Mammary epithelial cell (primary cell): ENCODE data around the gene TSPAN9.

ENCODE experiments used
- EZH2 ChIP-seq: IDR thresholded peaks from 2 replicates; pipeline ENCODE4 v1.6.1; 2012; ENCODE audit warnings: low read length, inconsistent platforms, borderline replicate concordance
- TF ChIP-seq, protein P1 (sequence below), 2 donors: IDR thresholded peaks in 1 of 2; conservative IDR thresholded peaks in 1 of 2; 2 replicates each; pipeline ENCODE4 v1.5.1; 2011 to 2012; ENCODE audit warnings: inconsistent platforms in 2 of 2, low read length in 2 of 2, mild to moderate bottlenecking in 2 of 2, control low read depth in 1 of 2, low read depth in 1 of 2; ENCODE audit not compliant: insufficient read depth in 1 of 2; ENCODE audit errors: extremely low read depth in 1 of 2

DNA sequence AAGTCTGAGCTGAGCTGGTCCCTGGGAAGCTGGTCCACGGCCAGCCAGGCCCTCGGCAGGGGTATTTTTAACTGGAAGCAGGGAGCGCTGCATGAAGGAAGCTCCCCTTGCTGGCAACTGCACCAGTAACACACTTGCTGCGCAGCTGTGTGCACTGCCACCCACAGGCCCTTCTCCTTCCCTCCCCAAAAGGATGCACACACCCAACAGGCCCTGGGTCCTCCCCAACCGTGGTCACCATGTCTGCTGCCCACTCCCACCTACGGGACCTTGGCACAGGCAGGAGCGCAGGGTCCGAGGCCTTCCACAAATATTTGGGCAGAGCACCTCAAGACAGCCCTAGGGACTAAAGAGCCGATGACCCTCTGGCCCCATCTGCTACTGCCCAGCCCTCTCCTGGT, 256.8 kb downstream of the TSPAN9 start:
- TF ChIP-seq, protein P1, sequence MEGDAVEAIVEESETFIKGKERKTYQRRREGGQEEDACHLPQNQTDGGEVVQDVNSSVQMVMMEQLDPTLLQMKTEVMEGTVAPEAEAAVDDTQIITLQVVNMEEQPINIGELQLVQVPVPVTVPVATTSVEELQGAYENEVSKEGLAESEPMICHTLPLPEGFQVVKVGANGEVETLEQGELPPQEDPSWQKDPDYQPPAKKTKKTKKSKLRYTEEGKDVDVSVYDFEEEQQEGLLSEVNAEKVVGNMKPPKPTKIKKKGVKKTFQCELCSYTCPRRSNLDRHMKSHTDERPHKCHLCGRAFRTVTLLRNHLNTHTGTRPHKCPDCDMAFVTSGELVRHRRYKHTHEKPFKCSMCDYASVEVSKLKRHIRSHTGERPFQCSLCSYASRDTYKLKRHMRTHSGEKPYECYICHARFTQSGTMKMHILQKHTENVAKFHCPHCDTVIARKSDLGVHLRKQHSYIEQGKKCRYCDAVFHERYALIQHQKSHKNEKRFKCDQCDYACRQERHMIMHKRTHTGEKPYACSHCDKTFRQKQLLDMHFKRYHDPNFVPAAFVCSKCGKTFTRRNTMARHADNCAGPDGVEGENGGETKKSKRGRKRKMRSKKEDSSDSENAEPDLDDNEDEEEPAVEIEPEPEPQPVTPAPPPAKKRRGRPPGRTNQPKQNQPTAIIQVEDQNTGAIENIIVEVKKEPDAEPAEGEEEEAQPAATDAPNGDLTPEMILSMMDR (conservative IDR thresholded peaks at IDR 0.05 in 1 of 2, IDR thresholded peaks at IDR 0.05 in 1 of 2; ENCODE audit: extremely low read depth in 1 of 2, insufficient read depth in 1 of 2, low read depth in 1 of 2, low read length in 2 of 2): no peak
- no peak for TF ChIP-seq EZH2
